OCI-LY1 (cell line): Measurements from ENCODE around the gene ADGRL1.
"Not testable (repeated sequence)": the region's sequence is repeated elsewhere in the genome, so short reads cannot be mapped to it uniquely, and the experiment has no call there.

ENCODE experiments used
- CTCF ChIP-seq: fragments of 200-600 bp; sonication (generic), shearing (Covaris generic); IDR thresholded peaks from 2 replicates; pipeline ENCODE4 v1.5.1; 2017; ENCODE audit warnings: mild to moderate bottlenecking, antibody characterized with exemption, low read length, moderate library complexity, mixed read lengths
- EZH2 ChIP-seq: fragments of 200-600 bp; sonication (generic), shearing (Covaris generic); IDR thresholded peaks from 2 replicates; pipeline ENCODE4 v1.8.0; 2017; ENCODE audit warnings: borderline replicate concordance, mixed run types, mild to moderate bottlenecking, antibody characterized with exemption, low read length, moderate library complexity, mixed read lengths

DNA sequence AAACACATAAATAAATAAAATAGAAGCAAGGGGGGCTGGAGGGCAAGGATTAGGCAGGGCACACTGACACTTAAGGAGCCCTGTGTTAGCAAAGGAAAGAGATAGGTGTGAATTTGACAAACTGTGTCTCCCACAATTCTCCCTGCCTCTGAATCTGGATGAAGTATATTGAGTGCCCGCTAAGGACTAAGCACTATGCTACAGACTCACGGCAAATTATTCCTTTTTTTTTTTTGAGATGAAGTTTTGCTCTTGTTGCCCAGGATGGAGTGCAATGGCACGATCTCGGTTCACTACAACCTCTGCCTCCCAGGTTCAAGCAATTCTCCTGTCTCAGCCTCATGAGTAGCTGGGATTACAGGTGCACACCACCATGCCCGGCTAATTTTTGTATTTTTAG, 38.4 kb upstream of the ADGRL1 start:
- not testable (repeated sequence) for TF ChIP-seq CTCF, EZH2
